H1 (cell line): ENCODE data around the gene NTN1. TPM values are rescaled to one million over a fixed set of nuclear protein-coding genes. Genes with fewer than 3 reads are reported as not detected.
A peak's percentile ranks its signal among the peaks of the same experiment; 100 is the strongest.

Experiments used
- CTCF ChIA-PET: fragments of 300-600 bp; sonication (Branson Sonifier 250); formaldehyde crosslinking; loops from one replicate; lab custom pipeline; 2021; ENCODE audit not compliant: partially characterized antibody; lab: Charles Lee
- POLR2A ChIA-PET: fragments of 300-600 bp; sonication (Branson Sonifier 250); formaldehyde crosslinking; loops from one replicate; lab custom pipeline; 2021; ENCODE audit warnings: inconsistent platforms; ENCODE audit not compliant: partially characterized antibody; lab: Charles Lee
- DNase-seq, 2 experiments: peaks; one replicate each; pipeline versions ENCODE4 v3.0.0 to v3.0.0-alpha.2; 2010 to 2022; ENCODE audit warnings: low spot score in 2 of 2, low read depth in 1 of 2, mixed read lengths in 1 of 2
- FAIRE-seq: peaks from 2 replicates; lab custom pipeline; 2011; peaks lifted over from hg19 to GRCh38; lab: Jason Lieb, UNC
- H2AFZ ChIP-seq: 2 replicates; pipeline ENCODE4 v1.8.1; 2012; ENCODE audit warnings: low read length, inconsistent platforms
- H2AK5ac ChIP-seq: 2 replicates; pipeline ENCODE4 v1.6.1; 2013; ENCODE audit warnings: low read depth, low read length
- H2BK120ac ChIP-seq: replicated peaks from 2 replicates; pipeline ENCODE3; 2013; ENCODE audit warnings: low read depth, low read length, inconsistent platforms
- H2BK12ac ChIP-seq: 2 replicates; pipeline ENCODE4 v1.6.1; 2013; ENCODE audit warnings: low read depth, low read length
- H2BK15ac ChIP-seq: 2 replicates; pipeline ENCODE4 v1.6.1; 2013; ENCODE audit warnings: low read length
- H2BK20ac ChIP-seq: 2 replicates; pipeline ENCODE4 v1.6.1; 2013; ENCODE audit warnings: low read length
- H2BK5ac ChIP-seq: 2 replicates; pipeline ENCODE4 v1.6.1; 2013; ENCODE audit warnings: low read depth, low read length
- H3K14ac ChIP-seq: 2 replicates; pipeline ENCODE4 v1.6.1; 2013; ENCODE audit warnings: inconsistent platforms; ENCODE audit not compliant: insufficient read length
- H3K18ac ChIP-seq: 2 replicates; pipeline ENCODE4 v1.6.1; 2013; ENCODE audit warnings: low read length; ENCODE audit errors: extremely low read depth
- H3K23ac ChIP-seq: 2 replicates; pipeline ENCODE4 v1.6.1; 2013; ENCODE audit warnings: inconsistent platforms; ENCODE audit not compliant: insufficient read length
- H3K23me2 ChIP-seq: 2 replicates; pipeline ENCODE4 v1.6.1; 2013; ENCODE audit warnings: low read depth, low read length
- H3K27ac ChIP-seq: 2 replicates; pipeline ENCODE4 v1.6.1; 2011; ENCODE audit warnings: low read depth, low read length, inconsistent platforms
- H3K27me3 ChIP-seq, 4 experiments: replicated peaks in 1 of 4; 1 replicate in 1 of 4; 2 replicates in 3 of 4; pipeline versions ENCODE4 v1.6.1 to v1.8.1; 2011 to 2013; ENCODE audit warnings: low read length in 3 of 4, mild to moderate bottlenecking in 3 of 4, inconsistent platforms in 2 of 4, mixed read lengths in 2 of 4, moderate library complexity in 1 of 4; ENCODE audit not compliant: control insufficient read depth in 3 of 4, insufficient read depth in 3 of 4; ENCODE audit errors: extremely low read depth in 1 of 4
- H3K36me3 ChIP-seq, 4 experiments: 2 replicates each; pipeline versions ENCODE4 v1.6.1 to v1.8.1; 2011 to 2013; ENCODE audit warnings: mild to moderate bottlenecking in 4 of 4, low read length in 3 of 4, moderate library complexity in 2 of 4, control low read depth in 1 of 4, inconsistent platforms in 1 of 4; ENCODE audit not compliant: insufficient read depth in 4 of 4, control insufficient read depth in 2 of 4
- H3K4ac ChIP-seq: replicated peaks from 2 replicates; pipeline ENCODE3; 2013; ENCODE audit warnings: low read length, low read depth, mixed read lengths, inconsistent platforms; ENCODE audit not compliant: insufficient read length
- H3K4me1 ChIP-seq, 4 experiments: replicated peaks in 1 of 4; 1 replicate in 1 of 4; 2 replicates in 3 of 4; pipeline versions ENCODE4 v1.6.1 to v1.8.1; 2011 to 2013; ENCODE audit warnings: low read length in 3 of 4, inconsistent platforms in 2 of 4, mixed read lengths in 1 of 4; ENCODE audit not compliant: insufficient read depth in 4 of 4, control insufficient read depth in 3 of 4
- H3K4me2 ChIP-seq, 2 experiments: 2 replicates each; pipeline versions ENCODE4 v1.6.1 to v1.8.1; 2011 to 2013; ENCODE audit warnings: low read depth in 2 of 2, low read length in 2 of 2, control low read depth in 1 of 2, inconsistent platforms in 1 of 2, mild to moderate bottlenecking in 1 of 2; ENCODE audit not compliant: insufficient read depth in 1 of 2
- H3K4me3 ChIP-seq, 4 experiments: fragments of 200-600, 300-600 bp in 1 of 4; sonication (generic), shearing (Covaris generic), sonication (Bioruptor Twin) in 1 of 4; 2 replicates each; pipeline versions ENCODE4 v1.5.1 to v1.8.1; 2011 to 2016; ENCODE audit warnings: low read length in 4 of 4, low read depth in 3 of 4, control low read depth in 2 of 4, inconsistent platforms in 2 of 4, mild to moderate bottlenecking in 2 of 4, mixed read lengths in 1 of 4, moderate library complexity in 1 of 4; ENCODE audit not compliant: insufficient read depth in 2 of 4; ENCODE audit errors: extremely low read depth in 1 of 4
- H3K56ac ChIP-seq: replicated peaks from 2 replicates; pipeline ENCODE3; 2013; ENCODE audit warnings: low read depth, mild to moderate bottlenecking, mixed read lengths, low read length, inconsistent platforms; ENCODE audit not compliant: insufficient read length
- H3K79me1 ChIP-seq: 2 replicates; pipeline ENCODE4 v1.6.1; 2013; ENCODE audit warnings: low read depth, low read length, control low read depth
- H3K79me2 ChIP-seq, 2 experiments: 2 replicates each; pipeline versions ENCODE4 v1.6.1 to v1.8.1; 2012 to 2013; ENCODE audit warnings: low read length in 2 of 2, mild to moderate bottlenecking in 2 of 2, inconsistent platforms in 1 of 2; ENCODE audit not compliant: insufficient read depth in 2 of 2, control insufficient read depth in 1 of 2
- H3K9ac ChIP-seq, 4 experiments: replicated peaks in 1 of 4; 1 replicate in 1 of 4; 2 replicates in 3 of 4; pipeline versions ENCODE4 v1.6.1 to v1.8.1; 2011 to 2013; ENCODE audit warnings: low read depth in 3 of 4, low read length in 3 of 4, control low read depth in 2 of 4, mild to moderate bottlenecking in 2 of 4, moderate library complexity in 2 of 4, inconsistent platforms in 1 of 4; ENCODE audit errors: extremely low read depth in 1 of 4
- H3K9me3 ChIP-seq, 2 experiments: 2 replicates each; pipeline versions ENCODE4 v1.6.1 to v1.8.1; 2012 to 2013; ENCODE audit warnings: mild to moderate bottlenecking in 2 of 2, moderate library complexity in 2 of 2, control low read depth in 1 of 2, inconsistent platforms in 1 of 2, low read depth in 1 of 2, low read length in 1 of 2, mixed read lengths in 1 of 2; ENCODE audit not compliant: insufficient read depth in 2 of 2
- H4K20me1 ChIP-seq, 2 experiments: replicated peaks in 1 of 2; 2 replicates each; pipeline versions ENCODE3 to v1.8.1; 2011 to 2013; ENCODE audit warnings: inconsistent platforms in 2 of 2, low read length in 2 of 2, mild to moderate bottlenecking in 1 of 2; ENCODE audit not compliant: insufficient read depth in 2 of 2, control insufficient read depth in 1 of 2
- H4K5ac ChIP-seq: 2 replicates; pipeline ENCODE4 v1.6.1; 2013; ENCODE audit warnings: low read length, low read depth, mixed read lengths, inconsistent platforms; ENCODE audit not compliant: insufficient read length
- H4K8ac ChIP-seq: 2 replicates; pipeline ENCODE4 v1.8.0; 2013; ENCODE audit warnings: mild to moderate bottlenecking, moderate library complexity, low read length, inconsistent platforms; ENCODE audit not compliant: insufficient read depth; ENCODE audit errors: extremely low read depth
- H4K91ac ChIP-seq: replicated peaks from 2 replicates; pipeline ENCODE3; 2013; ENCODE audit warnings: low read length, mixed read lengths, inconsistent platforms; ENCODE audit not compliant: insufficient read length
- CHD1 ChIP-seq: IDR thresholded peaks from 2 replicates; pipeline ENCODE4 v1.6.1; 2012; ENCODE audit warnings: low read depth, low read length, improper control_type of control experiment
- SIRT6 ChIP-seq: IDR thresholded peaks from one replicate; pipeline ENCODE4 v1.7.1; 2012; ENCODE audit warnings: low read length, inconsistent platforms
- TCF12 ChIP-seq: IDR thresholded peaks from 2 replicates; pipeline ENCODE4 v1.6.1; 2011; ENCODE audit warnings: low read depth, mild to moderate bottlenecking, low read length
- WGBS, 2 experiments: shearing (Covaris generic) in 1 of 2; methylation state at CpG; one replicate each; pipeline versions ENCODE4 v1.1.6 to v1.1.7; 2013 to 2015; ENCODE audit warnings: low lambda C conversion rate in 2 of 2, mixed read lengths in 2 of 2, inconsistent platforms in 1 of 2, low coverage in 1 of 2, missing lambda C conversion rate in 1 of 2; ENCODE audit not compliant: insufficient replicate concordance in 2 of 2, insufficient coverage in 1 of 2, insufficient read length in 1 of 2; ENCODE audit errors: extremely low coverage in 1 of 2, missing lambda C conversion rate in 1 of 2; 5-methylcytosine and 5-hydroxymethylcytosine counted together
- polyA plus RNA-seq, 7 experiments: library from polyadenylated mRNA; depleted of rRNA in 3 of 7; stranded (reverse) in 5 of 7; unstranded in 2 of 7; fragments of >200 nt in 5 of 7; fragments of 200-250 nt in 2 of 7; gene quantifications; 1 replicate in 5 of 7; 2 replicates in 1 of 7; 4 replicates in 1 of 7; pipeline versions ENCODE4 v1.2.1 to v1.2.3, GENCODE V29; 2011 to 2013; ENCODE audit warnings: missing spikeins in 2 of 7, mixed read lengths in 2 of 7
- total RNA-seq: library from RNA; stranded (reverse); fragmentation: NEBNext Ultra II Directional; extraction: Animal tissue kit (Norgen Biotek cat#: 25700); gene quantifications from 2 replicates; pipeline ENCODE4 v1.2.1, GENCODE V29; 2021
- TF ChIP-seq, protein P1 (sequence below): IDR thresholded peaks from 2 replicates; pipeline ENCODE4 v1.6.1; 2011; ENCODE audit warnings: low read length, improper control_type of control experiment

NTN1 gene
- total and polyA plus RNA-seq, 2 of the 8 experiments (the other 6 are each of a cell fraction or from before 2014, with no cell fraction given) = 2.0 to 2.3 TPM

DNA sequence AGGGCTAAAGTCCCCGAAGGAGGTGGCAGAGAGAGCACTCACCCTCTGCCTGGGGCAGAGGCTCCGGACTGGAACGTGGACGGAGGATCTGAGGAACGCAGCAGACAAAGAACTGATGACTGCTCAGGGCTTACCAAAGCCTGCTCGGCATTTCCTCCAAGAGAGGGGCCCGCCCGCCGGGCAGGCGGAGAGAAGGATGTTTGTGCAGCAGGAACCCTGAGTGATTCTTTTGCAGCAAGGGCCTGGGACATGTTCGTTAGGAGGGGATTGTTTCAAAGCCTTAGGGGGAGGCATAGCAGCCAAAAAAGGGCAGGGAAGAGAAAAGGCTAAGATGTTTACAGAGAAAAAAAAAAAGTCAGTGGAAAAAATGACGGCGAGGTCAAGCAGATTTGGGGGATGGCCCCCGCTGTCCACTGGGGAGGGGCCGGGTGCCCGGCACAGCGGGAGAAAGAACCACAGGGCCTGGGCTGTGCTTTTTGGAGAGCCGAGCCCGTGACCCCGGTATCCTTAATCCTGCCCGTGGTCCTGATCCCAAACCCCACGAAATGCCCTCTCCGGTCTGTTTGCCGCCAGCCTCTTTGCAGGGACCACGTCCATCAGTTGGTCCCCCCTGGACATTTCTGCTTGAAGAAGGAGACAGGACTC is 129.3 kb downstream of the NTN1 start:
- Histone ChIP-seq H3K18ac (no peak overlapping the region; the same call in none of the 2 replicates), H3K56ac (no peak overlapping the region), H3K4me1 (peaks cover 0 to 5% (median 0%) of the 10 kb centered on the region in 4 experiments; a peak in 2 of 7 replicates), H3K27me3 (no peaks in the 10 kb centered on the region), H4K91ac (no peak overlapping the region), H3K23me2 (no peaks in the 10 kb centered on the region), H3K79me2 (no peaks in the 10 kb centered on the region), H2AK5ac (no peak overlapping the region), H2AFZ (no peak overlapping the region), H3K27ac (no peak overlapping the region), H4K8ac (no peak overlapping the region), H2BK5ac (no peak overlapping the region), H3K9ac (no peak overlapping the region), H2BK20ac (no peak overlapping the region), H2BK15ac (no peak overlapping the region), H3K36me3 (no peaks in the 10 kb centered on the region), H3K4ac (no peak overlapping the region), H3K4me3 (no peak overlapping the region), H2BK12ac (peak overlapping the region; percentile 50; the same call in 1 of the 2 replicates), H3K9me3 (no peaks in the 10 kb centered on the region), H3K14ac (no peak overlapping the region), H3K79me1 (no peaks in the 10 kb centered on the region), H3K23ac (no peak overlapping the region), H4K5ac (no peak overlapping the region), H2BK120ac (no peak overlapping the region), H4K20me1 (no peaks in the 10 kb centered on the region), H3K4me2 (no peak overlapping the region)
- CTCF ChIA-PET = no interaction called here
- FAIRE-seq = no peak
- POLR2A ChIA-PET = no interaction called here
- DNase-seq = no peak
- WGBS, 2 experiments = 90% methylated on average over 25 of the region's 25 CpGs; no CpG with 5 or more reads in 1 of the 2 experiments
- TF ChIP-seq, protein P1, sequence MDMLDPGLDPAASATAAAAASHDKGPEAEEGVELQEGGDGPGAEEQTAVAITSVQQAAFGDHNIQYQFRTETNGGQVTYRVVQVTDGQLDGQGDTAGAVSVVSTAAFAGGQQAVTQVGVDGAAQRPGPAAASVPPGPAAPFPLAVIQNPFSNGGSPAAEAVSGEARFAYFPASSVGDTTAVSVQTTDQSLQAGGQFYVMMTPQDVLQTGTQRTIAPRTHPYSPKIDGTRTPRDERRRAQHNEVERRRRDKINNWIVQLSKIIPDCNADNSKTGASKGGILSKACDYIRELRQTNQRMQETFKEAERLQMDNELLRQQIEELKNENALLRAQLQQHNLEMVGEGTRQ = no peak
- TF ChIP-seq SIRT6 = no peak
- no peak for TF ChIP-seq CHD1
- no peak for TF ChIP-seq TCF12
